HG02870 (cell line): ENCODE measurements around the gene SLC31A2.
"Not testable (repeated sequence)": the region's sequence is repeated elsewhere in the genome, so short reads cannot be mapped to it uniquely, and the experiment has no call there.

ENCODE experiments used
- ATAC-seq: cut with Tn5 transposase; IDR thresholded peaks from one replicate; pipeline ENCODE4 v1.9.1; 2021; ENCODE audit warnings: mild to moderate bottlenecking, moderate library complexity; ENCODE audit not compliant: unreplicated experiment

The SLC31A2 gene

DNA sequence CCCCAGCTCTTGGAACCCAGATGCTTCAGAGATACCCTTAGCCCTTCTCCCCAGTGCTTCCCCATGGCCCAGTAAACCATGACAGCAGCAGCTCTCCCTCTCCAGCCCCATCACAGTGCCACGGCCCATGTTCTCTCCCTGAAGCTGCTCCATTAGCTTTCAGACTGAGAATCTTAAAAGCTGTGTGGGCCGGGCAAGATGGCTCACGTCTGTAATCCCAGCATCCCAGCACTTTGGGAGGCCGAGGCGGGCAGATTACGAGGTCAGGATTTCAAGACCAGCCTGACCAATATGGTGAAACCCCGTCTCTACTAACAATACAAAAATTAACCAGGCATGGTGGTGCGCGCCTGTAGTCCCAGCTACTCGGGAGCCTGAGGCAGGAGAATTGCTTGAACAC lies 1.2 kb upstream of the SLC31A2 start:
- not testable (repeated sequence) for ATAC-seq

DNA sequence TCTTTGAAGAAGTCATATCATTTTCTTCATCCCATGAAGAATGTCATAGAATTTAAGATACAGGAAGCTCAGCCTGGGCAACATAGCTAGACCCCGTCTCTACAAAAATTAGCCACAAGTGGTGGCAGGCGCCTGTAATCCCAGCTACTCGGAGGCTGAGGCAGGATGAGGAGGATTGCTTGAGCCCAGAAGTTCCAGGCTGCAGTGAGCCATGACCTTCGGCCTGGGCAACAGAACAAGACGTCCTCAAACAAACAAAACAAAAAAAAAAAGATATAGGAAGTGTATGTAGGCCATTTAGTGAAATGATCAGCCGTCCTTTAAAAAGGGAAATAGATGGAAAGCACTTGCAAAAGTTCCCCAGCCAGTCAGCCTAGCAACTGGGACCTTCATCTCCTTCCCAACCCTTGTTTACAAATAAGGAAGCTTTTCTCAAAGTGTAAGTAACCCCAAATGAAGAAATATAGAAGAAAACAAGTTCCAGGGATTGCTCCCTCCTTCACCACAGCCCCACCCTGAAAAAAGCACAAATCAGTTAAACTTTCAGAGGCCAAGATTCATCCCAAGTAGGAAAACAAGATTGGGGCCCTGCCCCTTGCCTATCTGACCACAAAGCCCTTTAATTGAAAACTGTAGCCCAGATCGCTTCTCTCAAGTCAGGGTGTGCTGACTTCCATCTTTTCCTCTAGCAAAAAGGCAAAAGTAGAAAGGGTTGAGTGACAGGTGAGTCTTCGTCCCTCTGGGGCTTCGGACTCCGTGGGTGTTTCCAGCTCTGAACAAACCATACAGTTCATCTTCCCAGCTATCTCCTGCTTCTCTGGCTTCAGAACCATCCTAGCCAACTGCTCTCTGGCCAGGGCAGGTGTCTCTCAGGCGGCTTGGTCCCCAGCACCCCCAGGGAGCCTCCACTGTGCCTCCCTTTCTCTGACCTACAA lies 1.2 kb downstream of the SLC31A2 start:
- ATAC-seq, result no peak

DNA sequence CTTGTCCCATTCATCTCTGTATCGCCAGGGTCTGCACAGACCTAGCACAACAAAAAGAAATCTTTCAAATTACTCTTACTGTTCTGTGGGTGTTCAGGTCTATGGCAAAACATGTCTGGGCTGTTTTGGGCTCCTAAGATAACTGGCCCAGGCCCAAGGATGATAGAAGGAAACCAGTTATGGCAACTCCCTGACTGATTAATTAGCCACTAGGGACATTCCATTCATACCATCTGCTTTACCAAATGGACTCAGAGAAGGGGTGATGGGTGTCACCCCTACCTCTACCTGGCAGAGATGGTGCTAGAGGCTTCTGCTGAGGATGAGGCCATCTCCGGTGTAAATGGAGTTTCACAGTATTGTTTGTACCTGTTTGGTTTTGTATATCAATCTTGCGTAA lies 1.9 kb downstream of the SLC31A2 start:
- no peak for ATAC-seq

DNA sequence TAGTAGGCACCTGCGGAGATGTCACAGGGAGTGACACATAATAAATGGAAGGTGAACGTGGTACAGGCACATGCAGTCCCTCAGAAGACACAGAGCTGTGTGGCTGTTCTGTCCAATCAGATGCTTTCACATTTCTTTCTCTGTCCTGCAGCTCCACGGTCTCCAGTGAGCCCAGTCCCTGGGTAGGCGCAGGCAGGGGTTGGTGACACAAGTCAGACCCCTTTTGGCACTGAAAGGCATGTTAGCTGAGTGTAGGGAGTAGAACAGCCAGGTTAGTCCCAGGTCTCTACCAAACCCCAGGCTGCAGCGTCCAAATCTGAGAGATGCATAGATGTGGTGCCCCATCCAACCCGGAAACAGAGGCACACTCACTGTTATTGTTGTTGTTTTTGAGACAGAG lies 2.8 kb downstream of the SLC31A2 start:
- no peak for ATAC-seq

DNA sequence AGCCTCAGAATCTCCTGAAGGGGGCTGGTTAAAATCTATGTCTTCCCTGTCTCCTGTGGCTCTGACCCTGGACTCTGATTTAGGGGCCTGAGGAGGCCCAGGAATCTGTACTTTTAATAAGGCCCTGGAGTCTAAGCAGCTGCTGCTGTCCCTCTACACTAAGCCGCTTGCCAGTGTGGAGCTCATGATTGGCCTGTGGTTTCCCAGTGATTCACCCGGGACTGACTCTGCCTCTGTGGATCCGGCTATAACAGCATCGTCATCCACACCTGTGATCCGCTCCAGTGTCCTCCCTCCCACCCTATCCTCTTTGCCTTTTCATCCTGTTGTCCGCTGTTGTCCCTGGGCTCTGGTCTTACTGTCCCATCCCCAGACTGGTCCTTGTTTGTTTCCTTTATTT lies 3.7 kb downstream of the SLC31A2 start:
- ATAC-seq, result no peak

DNA sequence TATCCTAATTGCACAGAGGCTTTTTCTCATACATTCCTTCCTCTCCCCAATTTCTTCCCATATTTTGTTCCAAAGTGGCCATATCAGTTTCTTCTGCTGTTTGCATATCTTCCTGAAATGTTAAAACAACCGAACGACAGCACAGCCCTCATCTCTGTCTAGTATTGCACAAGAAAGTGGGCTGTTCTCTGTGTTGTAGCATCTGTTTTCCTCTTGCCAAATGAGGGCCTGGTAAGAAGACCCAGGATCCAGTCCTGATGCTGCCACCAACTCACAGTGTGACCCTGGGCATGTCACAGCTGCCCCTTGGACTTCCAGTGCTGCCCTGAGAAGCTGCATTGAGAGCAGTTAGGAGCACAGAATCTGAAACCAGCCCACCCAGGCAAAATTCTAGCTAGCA lies 4.1 kb downstream of the SLC31A2 start:
- no peak for ATAC-seq

DNA sequence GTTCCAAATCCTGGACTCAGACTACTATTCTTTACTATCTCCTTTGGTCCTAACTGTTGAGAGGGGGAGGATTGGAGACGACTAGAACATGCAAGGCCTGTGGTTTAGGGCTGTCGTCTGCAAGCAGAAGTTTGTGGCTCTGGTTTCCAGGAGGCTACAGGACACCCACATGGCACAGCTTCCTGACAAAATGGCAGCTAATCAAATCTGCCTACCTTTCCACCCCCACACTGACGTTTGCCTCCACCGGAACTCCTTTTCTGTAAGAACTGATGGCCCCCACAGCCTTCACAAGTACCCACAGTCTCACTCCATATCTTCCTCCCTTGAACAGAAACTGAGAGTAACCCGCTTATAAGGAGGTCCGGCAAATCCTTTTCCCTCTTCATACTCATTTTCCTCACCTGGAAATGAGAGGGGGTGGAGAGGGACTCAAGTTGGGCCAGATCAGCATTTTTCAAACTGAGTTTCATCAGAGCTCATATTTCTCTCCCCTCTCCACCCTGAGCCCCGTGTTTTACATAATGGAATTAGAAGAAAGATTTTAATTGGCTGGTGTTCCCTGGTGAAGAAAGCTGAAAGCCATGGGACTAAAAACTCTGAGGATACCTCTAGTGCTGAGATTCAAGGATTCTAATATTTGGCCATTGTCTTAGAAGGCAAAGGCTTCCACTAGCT lies 5.2 kb downstream of the SLC31A2 start:
- ATAC-seq, result no peak

DNA sequence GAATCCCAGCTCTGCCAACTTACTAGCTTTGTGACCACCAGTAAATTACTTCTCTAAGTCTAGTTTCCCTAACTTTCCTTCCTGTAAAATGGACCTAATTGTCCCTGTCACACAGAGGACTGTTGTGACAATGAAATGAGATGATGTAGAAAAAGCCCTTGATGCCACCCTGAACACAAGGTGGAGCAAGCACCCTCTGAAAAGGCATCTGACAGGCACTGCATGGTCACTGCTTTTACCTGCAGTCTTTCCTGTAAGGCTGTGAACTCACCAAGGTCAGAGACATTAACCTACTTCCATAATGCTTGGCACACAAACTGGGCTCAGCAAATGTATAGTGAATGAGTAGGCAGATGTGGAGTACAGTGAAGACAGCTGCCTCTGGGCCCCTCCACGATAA lies 6.1 kb downstream of the SLC31A2 start:
- ATAC-seq, result no peak

DNA sequence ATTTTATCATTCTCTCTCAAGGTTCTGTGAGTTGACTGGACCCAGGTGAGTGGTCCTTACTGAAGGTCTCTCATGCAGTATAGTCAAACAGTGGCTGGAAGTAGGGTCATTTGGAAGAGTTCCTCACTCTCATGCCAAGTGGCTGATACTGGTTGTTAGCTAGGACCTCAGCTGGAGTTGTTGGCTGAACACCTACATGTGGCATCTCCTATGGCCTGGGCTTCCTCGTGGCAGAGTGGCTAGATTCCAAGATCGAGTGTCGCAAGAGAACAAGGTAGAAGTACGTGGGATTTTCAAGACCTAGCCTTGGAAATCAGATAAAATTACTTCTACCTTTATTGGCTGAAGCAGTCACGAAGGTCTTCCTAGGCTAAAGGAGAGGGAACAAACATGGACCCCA lies 7.6 kb downstream of the SLC31A2 start:
- ATAC-seq, result no peak

DNA sequence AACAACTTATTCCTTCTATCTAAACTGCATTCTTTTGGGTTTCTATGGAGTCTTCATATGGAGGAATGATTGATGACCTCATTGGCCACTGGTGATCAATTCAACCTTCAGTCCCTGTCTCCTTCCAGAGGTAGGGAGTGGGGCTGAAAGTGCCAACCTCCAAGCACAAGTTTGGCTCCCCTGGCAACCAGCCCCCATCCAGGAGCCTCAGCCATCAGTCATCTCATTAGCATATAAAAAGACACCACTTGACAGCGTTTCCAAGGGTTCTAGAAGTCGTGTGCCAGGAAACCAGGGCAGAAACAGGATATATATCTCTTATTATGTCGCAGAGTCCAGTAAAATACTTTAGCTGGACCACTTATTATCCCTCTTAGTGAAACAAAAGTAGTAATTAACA lies 9.8 kb downstream of the SLC31A2 start:
- no peak for ATAC-seq

DNA sequence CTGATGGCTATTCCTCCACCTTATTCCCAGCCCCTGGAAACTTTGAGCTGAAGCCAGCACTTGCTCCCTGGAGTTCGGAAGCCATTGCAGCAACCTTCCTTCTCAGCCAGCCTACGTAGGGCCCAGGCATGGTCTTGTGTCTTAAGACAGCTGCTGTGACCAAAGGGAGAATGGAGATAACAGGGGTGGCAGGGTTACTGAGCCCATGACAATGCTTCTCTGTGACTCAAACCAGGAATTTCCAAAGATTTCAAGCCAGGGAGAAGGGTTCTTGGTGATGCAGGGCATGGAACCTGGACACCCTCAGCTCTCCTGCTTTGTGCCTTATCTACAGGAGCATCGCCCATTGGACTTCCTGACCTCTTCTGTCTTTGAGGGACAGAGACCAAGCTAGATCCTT lies 12.2 kb downstream of the SLC31A2 start:
- no peak for ATAC-seq

DNA sequence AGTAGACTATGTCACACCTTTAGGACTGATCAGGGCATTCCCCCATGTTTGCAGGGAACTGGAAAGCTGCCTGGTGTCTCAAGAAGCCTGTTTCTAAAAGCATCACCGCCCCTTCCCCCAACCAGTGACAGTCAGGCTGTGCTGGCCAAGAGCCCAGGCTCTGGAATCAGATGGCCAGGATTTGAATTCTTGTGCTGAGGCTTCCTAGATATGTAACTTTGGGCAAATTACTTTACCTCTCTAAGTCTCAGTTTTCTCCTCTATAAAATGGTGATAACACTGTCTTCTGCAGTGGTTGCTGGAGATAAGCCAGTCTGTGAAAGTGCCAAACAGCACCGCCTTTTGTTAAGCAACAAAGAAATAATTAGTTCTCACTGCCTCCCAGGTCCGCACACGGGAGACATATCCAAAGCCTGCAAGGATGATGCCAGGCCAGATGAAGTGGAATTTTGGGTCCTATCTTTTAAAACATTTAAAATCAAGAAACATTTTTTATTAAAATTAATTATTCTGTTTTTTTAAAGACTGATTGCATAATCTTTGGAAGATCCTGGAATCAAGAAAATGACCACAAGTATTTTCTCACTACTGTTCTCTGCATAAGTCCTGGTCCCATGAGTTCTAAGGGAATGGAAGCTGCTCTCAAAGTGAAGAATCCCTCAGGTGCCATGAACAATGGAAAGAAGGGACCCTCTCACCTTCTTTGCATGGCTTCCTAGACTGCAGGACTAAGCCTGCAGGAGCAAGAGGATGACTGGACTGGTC lies 13.9 kb downstream of the SLC31A2 start:
- no peak for ATAC-seq

DNA sequence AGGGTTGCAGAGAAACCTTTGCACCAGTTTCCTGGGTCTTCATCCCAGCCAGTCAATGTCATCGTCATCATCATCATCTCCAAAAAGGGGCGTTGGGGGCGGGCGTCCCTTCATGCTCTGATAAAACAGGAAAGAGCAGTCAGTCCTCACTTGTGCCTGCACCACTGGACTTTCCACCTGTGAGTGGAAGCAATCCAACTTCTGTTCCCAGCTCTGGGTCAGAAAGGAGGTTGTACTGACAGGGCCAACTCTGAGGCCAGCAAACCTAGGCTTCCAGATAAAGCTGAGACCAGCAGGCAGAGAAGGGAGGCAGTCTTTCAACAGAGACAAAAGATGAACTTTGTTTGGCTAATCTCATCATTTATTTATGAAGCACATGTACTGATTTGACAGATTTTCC lies 15.2 kb downstream of the SLC31A2 start:
- ATAC-seq, result no peak

DNA sequence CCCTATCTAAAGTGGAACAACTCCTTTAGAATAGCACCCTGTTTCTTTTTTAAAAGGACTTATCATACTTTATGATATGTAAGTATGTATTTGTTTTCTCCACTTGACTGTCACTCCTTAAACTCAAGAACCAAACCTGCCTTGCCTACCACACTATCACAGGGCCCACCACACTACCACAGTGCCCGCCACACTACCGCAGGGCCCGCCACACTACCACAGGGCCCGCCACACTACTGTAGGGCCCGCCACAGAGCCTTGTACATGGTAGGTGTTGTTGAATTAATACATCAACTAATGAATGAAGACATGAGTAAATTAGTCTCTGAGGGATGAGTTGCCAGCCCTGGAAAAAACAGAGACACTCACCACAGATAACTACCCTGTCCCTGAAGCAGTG lies 18.0 kb downstream of the SLC31A2 start:
- ATAC-seq, result no peak

DNA sequence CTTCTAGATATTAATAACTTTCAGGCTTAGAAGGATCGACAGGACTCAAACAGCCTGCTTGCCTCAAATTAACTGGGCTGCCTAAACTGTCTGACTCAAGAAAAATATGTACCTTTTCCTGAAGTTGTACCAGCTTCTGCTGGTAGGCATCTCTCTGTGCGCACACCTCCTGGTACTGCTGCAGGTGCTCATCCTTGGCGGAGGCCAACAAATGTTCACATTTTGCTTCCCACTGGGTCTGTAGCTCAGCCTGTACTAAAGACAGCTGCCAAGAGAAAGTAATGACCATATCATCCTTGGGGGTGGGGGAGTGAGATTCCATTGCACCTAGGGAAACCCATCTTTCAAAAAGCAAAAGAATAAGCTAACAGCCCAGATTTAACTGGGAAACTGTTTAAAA lies 22.5 kb downstream of the SLC31A2 start:
- ATAC-seq, result no peak

DNA sequence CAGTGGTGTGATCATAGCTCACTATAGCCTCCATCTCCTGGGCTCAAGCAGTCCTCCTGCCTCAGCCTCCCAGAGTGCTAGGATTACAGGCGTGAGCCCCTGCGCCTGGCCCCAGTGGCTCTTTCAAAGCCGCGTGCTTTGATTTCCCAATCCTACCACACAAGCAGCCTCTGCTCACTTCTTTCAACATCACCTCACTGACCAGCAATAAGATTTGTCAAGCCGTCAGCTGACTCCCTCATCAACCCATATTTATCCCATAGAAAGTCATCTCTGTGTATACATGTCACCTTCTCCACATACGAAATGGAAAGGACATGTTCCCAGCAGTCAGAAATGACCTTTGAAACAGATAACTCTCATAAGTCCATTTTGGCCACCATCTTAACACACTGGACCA lies 26.0 kb downstream of the SLC31A2 start:
- no peak for ATAC-seq

DNA sequence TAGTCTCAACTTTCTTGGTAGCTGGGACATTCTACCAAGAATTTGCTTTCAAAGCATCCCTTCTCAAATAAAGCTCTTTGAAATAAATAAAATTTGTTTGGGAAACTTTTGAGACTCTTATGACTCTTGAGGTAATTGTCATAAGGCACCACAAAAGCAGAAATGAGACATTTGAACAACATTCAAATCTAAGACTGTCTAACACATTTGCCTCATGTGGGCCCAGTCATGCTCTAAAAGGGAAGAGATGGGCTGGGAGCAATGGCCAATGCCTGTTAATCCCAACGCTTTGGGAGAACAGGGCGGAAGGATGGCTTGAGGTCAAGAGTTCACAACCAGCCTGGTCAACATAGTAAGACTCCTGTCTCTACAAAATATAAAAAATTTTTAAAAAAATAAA lies 26.4 kb downstream of the SLC31A2 start:
- no peak for ATAC-seq

DNA sequence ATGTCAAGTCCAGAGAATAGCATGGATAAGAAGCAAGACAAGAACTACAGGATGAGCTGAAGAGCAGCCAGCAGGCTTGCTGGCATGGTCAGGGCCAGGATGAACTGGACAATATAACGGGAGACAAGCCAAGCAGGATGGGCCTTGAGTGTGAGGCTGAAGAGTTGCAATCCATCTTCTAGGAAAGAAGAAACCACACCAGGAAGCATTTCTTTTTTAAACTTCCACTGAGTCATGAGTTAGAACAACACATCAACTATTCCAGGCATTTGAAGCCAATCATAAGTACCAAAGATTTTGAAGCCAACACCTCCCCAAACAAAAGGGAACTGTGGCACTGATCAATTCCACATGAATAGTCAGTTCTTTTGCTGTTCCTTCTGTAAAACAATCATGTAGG lies 27.3 kb downstream of the SLC31A2 start:
- ATAC-seq, result no peak

DNA sequence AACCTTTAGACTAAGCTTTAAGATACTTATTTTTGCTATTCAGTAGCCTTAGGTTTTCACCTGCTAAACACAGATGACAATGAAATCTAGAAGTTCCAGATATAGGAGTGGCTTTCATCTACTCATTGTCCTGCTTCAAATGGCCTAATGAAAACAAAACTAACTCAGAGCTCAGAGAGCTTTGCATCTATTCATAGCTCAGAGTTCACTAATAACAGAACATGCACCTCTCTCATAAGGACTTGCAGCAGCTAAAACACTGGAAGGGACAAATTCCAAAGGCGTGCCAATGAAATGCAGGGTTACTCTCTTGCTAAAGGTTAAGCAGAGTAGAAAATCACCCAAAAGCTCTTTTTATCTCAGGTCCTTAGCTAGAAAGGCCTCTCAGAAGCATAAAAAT lies 29.0 kb downstream of the SLC31A2 start:
- ATAC-seq, result no peak

DNA sequence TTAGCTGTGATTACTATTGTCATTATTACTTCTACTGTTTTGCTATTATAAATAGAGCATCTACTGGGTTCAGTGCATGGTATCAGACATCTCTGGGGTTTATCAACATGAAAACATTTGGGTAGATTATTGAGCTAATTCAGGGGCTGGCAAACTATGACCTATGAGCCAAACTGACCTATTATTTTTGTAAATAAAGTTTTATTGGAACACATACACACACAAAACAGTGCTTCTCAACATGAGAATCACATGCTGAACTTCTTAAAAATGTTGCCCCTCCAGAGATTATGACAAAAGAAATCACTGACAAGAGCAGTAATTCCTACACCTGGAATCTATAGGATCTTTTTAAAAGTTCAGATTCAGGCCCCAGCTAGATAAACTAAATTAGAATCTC lies 30.4 kb downstream of the SLC31A2 start:
- ATAC-seq, result no peak

DNA sequence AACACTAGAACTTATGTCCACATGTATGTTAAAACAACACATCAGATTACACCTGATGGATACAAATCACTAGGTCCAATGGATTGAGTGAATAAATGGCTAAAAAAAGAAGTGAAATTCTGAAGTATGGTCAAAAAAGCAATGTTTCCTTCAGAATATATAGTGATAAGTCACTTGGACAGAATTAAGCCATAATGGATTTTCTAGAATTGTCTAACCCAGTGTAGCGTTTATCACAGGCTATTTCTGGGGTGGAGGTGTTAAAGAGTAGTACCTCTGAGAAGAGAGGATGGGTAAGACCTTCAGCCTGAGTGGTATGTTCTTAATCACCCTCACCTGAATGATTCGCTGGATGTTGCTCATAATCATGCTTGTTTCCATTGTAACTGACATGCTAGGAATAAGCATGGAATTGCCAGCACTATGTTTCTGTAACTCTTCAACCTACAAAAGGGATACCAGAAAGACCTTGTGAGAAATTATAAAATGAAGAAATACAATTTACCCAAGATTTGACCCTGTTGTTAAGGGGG lies 33.2 kb downstream of the SLC31A2 start:
- no peak for ATAC-seq
